Erythroblast (primary cell): ENCODE measurements around the gene IL6R.
"Not testable (repeated sequence)": the region's sequence is repeated elsewhere in the genome, so short reads cannot be mapped to it uniquely, and the experiment has no call there.

Experiments used
- DNase-seq, 2 experiments: peaks; one replicate each; lab custom pipeline; 2025; lab: John Stamatoyannopoulos, UW
- GATA1 ChIP-seq: IDR thresholded peaks from 2 replicates; pipeline ENCODE4 v1.6.1; 2011; ENCODE audit warnings: low read depth, mild to moderate bottlenecking, control low read depth, low read length, moderate library complexity
- POLR2A ChIP-seq: IDR thresholded peaks from 2 replicates; pipeline ENCODE4 v1.6.1; 2011; ENCODE audit warnings: mild to moderate bottlenecking, low read length

Gene IL6R

GRCh38 chr1:154416471-154417337, 11.6 kb downstream of the IL6R start:
- TF ChIP-seq POLR2A: no peak
- no peak for TF ChIP-seq GATA1
- DNase-seq: no peak

DNA sequence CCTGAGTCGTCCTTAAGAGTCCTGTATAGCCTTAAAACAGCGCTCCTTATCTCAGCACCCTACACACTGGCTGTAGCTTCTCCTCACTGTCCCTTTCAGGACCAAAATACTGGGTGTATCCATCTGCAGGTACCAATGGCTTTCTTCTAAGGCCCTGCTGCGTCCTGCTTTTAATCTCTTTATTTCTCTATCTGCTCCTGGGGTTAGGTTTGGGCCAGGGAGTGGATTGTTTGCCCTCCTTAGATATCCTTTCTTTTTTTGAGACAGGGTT, 12.1 kb downstream of the IL6R start:
- TF ChIP-seq GATA1 (no peak), POLR2A (no peak)
- no peak for DNase-seq

DNA sequence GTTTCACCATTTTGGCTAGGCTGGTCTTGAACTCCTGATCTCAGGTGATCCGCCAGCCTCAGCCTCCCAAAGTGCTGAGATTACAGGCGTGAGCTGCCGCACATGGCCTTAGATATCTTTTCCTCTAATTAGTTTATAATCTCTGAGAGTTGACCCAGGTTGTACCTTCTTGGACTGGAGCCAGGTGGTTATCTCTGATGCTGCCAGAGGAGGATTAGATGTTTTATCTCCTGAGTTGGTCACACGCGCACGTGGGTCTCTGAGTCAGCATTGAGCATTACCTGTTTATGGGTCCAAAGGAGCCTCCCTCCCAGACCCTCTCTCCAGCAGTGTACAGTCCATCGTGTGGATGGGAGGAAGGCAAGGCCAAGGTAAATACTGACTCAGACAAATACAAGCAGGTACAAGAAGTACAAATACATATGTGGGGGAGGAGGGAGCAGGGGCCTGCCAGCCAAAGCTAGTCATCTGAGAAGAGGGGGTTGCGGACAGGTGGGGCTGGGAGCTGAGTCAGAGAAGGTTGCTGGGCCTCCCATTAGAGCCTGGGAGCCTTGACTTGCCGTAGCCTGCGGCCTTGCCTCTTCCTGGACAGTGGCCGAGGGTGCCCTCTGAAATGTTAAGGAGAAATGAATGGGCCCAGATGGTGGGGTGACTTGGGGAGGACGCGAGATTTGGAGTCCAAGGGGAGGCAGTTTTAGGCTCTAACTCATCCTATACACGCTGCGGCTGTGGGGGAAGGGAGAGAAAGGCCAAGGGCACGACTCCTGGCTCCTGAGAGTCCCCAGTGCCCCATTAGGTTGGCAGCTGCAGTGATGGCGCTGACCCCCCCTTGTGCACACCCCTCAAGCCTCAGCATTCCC, 13.1 kb downstream of the IL6R start:
- no peak for TF ChIP-seq POLR2A
- DNase-seq: peak in 1 of 2 experiments; percentile 27

GRCh38 chr1:154418923-154419619, 13.9 kb downstream of the IL6R start:
- DNase-seq: no peak
- no peak for TF ChIP-seq POLR2A
- TF ChIP-seq GATA1: no peak

- no peak for TF ChIP-seq GATA1
- no peak for TF ChIP-seq POLR2A
- DNase-seq: peak in 1 of 2 experiments; percentile 29
Measured at GRCh38 chr1:154419620-154420571, 14.8 kb downstream of the IL6R start.

GRCh38 chr1:154420961-154421924, 16.1 kb downstream of the IL6R start:
- TF ChIP-seq POLR2A: no peak
- no peak for TF ChIP-seq GATA1
- DNase-seq: no peak

DNA sequence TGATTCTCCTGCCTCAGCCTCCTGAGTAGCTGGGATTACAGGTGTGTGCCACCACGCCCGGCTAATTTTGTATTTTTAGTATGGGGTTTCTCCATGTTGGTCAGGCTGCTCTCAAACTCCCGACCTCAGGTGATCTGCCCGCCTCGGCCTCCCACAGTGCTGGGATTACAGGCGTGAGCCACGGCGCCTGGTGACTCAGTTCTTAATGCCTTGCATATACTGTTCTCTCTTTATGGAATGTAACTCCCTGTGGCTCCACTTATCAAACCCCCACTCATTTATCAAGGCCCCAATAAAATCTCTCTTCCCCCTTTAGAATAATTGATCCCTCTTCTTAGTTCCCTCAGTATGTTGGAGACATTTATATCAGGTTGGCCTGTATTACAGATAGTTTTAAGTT, 16.9 kb downstream of the IL6R start:
- DNase-seq: not testable (repeated sequence)

GRCh38 chr1:154422521-154422920, 17.4 kb downstream of the IL6R start:
- DNase-seq: no peak
- TF ChIP-seq GATA1 (no peak), POLR2A (no peak)

GRCh38 chr1:154423304-154423987, 18.3 kb downstream of the IL6R start:
- TF ChIP-seq GATA1 (no peak), POLR2A (no peak)
- no peak for DNase-seq

DNA sequence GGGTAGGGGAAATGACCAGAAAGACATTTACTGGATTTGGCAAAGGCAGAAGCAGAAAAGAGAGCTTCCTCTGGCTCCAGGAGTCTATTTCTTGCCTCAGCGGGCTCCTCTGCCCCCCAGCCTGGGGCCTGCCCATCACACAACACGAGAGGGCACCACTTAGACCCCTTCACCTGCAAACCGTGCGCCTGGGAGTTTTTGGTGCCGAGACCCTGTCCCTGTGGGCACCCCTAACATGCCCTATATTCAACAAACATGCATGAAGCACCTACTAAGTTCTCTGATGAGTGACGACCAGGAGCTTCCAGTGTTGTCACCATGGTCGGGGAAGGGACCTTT, 18.8 kb downstream of the IL6R start:
- DNase-seq: no peak

DNA sequence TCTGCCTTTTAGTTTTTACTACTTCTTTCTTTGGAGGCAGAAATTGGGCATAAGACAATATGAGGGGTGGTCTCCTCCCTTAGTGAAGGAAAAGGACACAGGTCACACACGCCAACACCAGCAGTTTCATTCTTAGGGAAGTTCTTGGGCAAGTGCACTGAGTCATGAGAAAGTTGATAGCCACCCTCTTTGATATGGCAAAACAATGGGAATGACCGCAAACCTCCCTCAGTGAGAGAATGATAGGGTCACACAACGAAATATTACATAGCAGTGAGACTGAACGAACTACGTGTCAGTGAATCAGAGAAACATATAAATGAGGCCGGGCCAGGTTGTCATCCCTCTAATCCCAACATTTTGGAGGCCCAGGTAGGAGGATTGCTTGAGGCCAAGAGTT, 20.0 kb downstream of the IL6R start:
- TF ChIP-seq GATA1 (no peak), POLR2A (no peak)
- no peak for DNase-seq

More for the DNA sequence above, 18.8 kb downstream of the IL6R start:
- no peak for TF ChIP-seq GATA1
- no peak for TF ChIP-seq POLR2A
